Ovary (tissue), 9 donors: ENCODE results near the gene ROR2. TPM values are rescaled to one million over a fixed set of nuclear protein-coding genes. Genes with fewer than 3 reads are reported as not detected.

Experiments
- DNase-seq, 5 donors: peaks; one replicate each; pipeline ENCODE4 v3.0.0-alpha.2; 2019 to 2020
- H3K27ac ChIP-seq, 2 donors: fragments of 200-600 bp; one replicate each; pipeline versions ENCODE4 v1.5.1 to v1.8.0; 2019 to 2022
- H3K27me3 ChIP-seq: fragments of 200-600 bp; one replicate; pipeline ENCODE4 v1.8.0; 2022
- H3K36me3 ChIP-seq: fragments of 200-600 bp; sonication (generic); one replicate; pipeline ENCODE4 v1.5.1; 2019
- H3K4me1 ChIP-seq: one replicate; pipeline ENCODE4 v1.8.1; 2013; ENCODE audit warnings: mild to moderate bottlenecking, moderate library complexity; ENCODE audit not compliant: insufficient read depth
- H3K4me3 ChIP-seq: fragments of 200-600 bp; sonication (generic); one replicate; pipeline ENCODE4 v1.5.1; 2017
- H3K9me3 ChIP-seq, 2 donors: fragments of 200-600 bp in 1 of 2; sonication (generic) in 1 of 2; one replicate each; pipeline versions ENCODE4 v1.5.1 to v1.8.1; 2013 to 2019; ENCODE audit warnings: mild to moderate bottlenecking in 1 of 2, moderate library complexity in 1 of 2
- CTCF ChIP-seq, 3 donors: fragments of 450-650 bp in 2 of 3; fragments of 200-600 bp in 1 of 3; IDR thresholded peaks; one replicate each; pipeline versions ENCODE4 v1.5.1 to v1.8.0; 2016 to 2022; ENCODE audit warnings: antibody characterized with exemption in 3 of 3, mild to moderate bottlenecking in 1 of 3
- EP300 ChIP-seq: sonication (generic); formaldehyde crosslinking; IDR thresholded peaks from one replicate; pipeline ENCODE4 v1.6.1; 2017; ENCODE audit warnings: antibody characterized with exemption
- POLR2A ChIP-seq: fragments of 450-650 bp; IDR thresholded peaks from one replicate; pipeline ENCODE4 v1.6.1; 2017; ENCODE audit warnings: antibody characterized with exemption, mild to moderate bottlenecking, moderate library complexity
- WGBS, 3 donors: extraction: QIAGEN DNeasy Blood & Tissue Kit in 1 of 3; methylation state at CpG; one replicate each; pipeline versions ENCODE4 v1.1.5 to v1.1.7; 2013 to 2017; 5-methylcytosine and 5-hydroxymethylcytosine counted together
- intact Hi-C, 4 donors: fragments of 100-400 bp; cut with DNase I; formaldehyde crosslinking; loops; one replicate each; pipeline versions ENCODE4 v1.11.0 to v1.15.1; 2022 to 2023
- polyA plus RNA-seq, 2 donors: library from polyadenylated mRNA; stranded (reverse); fragments of 200-250 nt in 1 of 2; fragments of 350-450 nt in 1 of 2; fragmentation: Illumina TruSeq in 1 of 2; extraction: RNeasy Lipid Tissue Mini Kit (QIAGEN cat#74804) in 1 of 2; gene quantifications; one replicate each; pipeline ENCODE4 v1.2.3, GENCODE V29; 2013 to 2014
- total RNA-seq, 7 donors: library from RNA; depleted of rRNA in 2 of 7; stranded (reverse); fragments of >200 nt in 2 of 7; fragmentation: NEBNext Ultra II Directional in 3 of 7; extraction: Animal tissue kit (Norgen Biotek cat#: 25700) in 3 of 7; gene quantifications; one replicate each; pipeline versions ENCODE4 v1.1.0 to v1.2.4, GENCODE V29; 2016 to 2023
- donor health status: DM: no; HTN: no; CAD: no; lungs with moderate emphysema.
- donor health status: DM: no; HTN: no; CAD: no.
- donor health status: Bipolar disorder and iron deficiency.
- donor health status: DM: yes; HTN: yes; CAD: no.
- donor health status: DM: no; HTN: no; CAD: no.
- donor health status: DM: yes; HTN: yes; CAD: no.

Gene ROR2
- total and polyA plus RNA-seq, 9 donors: 11.4 to 35.5 (median 27.7) TPM

- Histone ChIP-seq H3K27me3 (no peaks in the 10 kb centered on the region), H3K4me3 (no peak overlapping the region), H3K9me3 (no peaks in the 10 kb centered on the region), H3K27ac (peak overlapping the region in 1 of 2 donors; percentile 7), H3K36me3 (no peaks in the 10 kb centered on the region), H3K4me1 (peaks cover 1% of the 10 kb centered on the region)
- WGBS, 3 donors: 49 to 69% (median 52%) methylated on average over 3 of the region's 3 CpGs
- TF ChIP-seq POLR2A: no peak
- no peak for TF ChIP-seq EP300
- TF ChIP-seq CTCF (IDR thresholded peaks at IDR 0.05): no peak
- intact Hi-C loops: no loop called here
- no peak for DNase-seq
Observed at GRCh38 chr9:91934654-91935053, 15.4 kb downstream of the ROR2 start.

- no peaks in the 10 kb centered on the region for H3K27me3 ChIP-seq
- no peak overlapping the region for H3K27ac ChIP-seq
- H3K4me1 ChIP-seq: peaks cover 1% of the 10 kb centered on the region
- no peak for DNase-seq
- TF ChIP-seq POLR2A (no peak), EP300 (no peak), CTCF (IDR thresholded peaks at IDR 0.05) (no peak)
- no peaks in the 10 kb centered on the region for H3K36me3 ChIP-seq
- intact Hi-C loops: no loop called here
- H3K4me3 ChIP-seq: no peak overlapping the region
- no peaks in the 10 kb centered on the region for H3K9me3 ChIP-seq
- WGBS, 3 donors: 75 to 76% (median 76%) methylated on average over 8 of the region's 8 CpGs
Observed at GRCh38 chr9:91933556-91934352, 16.3 kb downstream of the ROR2 start.

GRCh38 chr9:91930475-91930874, 19.6 kb downstream of the ROR2 start:
- H3K36me3 ChIP-seq: no peaks in the 10 kb centered on the region
- H3K9me3 ChIP-seq: no peaks in the 10 kb centered on the region
- no peaks in the 10 kb centered on the region for H3K4me1 ChIP-seq
- 86 to 91% (median 87%) methylated on average over 3 of the region's 3 CpGs for WGBS, 3 donors
- no peaks in the 10 kb centered on the region for H3K27me3 ChIP-seq
- TF ChIP-seq CTCF (IDR thresholded peaks at IDR 0.05) (no peak), EP300 (no peak), POLR2A (no peak)
- intact Hi-C loops: no loop called here
- H3K4me3 ChIP-seq: no peak overlapping the region
- no peak for DNase-seq
- H3K27ac ChIP-seq: no peak overlapping the region

- Histone ChIP-seq H3K4me3 (no peak overlapping the region), H3K9me3 (no peaks in the 10 kb centered on the region), H3K4me1 (no peaks in the 10 kb centered on the region), H3K36me3 (no peaks in the 10 kb centered on the region), H3K27me3 (no peaks in the 10 kb centered on the region), H3K27ac (no peak overlapping the region)
- intact Hi-C loops: no loop called here
- TF ChIP-seq POLR2A (no peak), CTCF (IDR thresholded peaks at IDR 0.05) (no peak), EP300 (no peak)
- peak in 1 of 5 donors; percentile 7 for DNase-seq
- WGBS, 3 donors: 95 to 96% (median 95%) methylated on average over 7 of the region's 7 CpGs
Observed at GRCh38 chr9:91929331-91929730, 20.7 kb downstream of the ROR2 start.
